Measurements from ENCODE around the gene PTHLH. TPM values are rescaled to one million over a fixed set of nuclear protein-coding genes. Genes with fewer than 3 reads are reported as not detected.

Gene PTHLH
- total and polyA plus RNA-seq, 8 donors = 0.76 to 4.8 (median 3.6) TPM

DNA sequence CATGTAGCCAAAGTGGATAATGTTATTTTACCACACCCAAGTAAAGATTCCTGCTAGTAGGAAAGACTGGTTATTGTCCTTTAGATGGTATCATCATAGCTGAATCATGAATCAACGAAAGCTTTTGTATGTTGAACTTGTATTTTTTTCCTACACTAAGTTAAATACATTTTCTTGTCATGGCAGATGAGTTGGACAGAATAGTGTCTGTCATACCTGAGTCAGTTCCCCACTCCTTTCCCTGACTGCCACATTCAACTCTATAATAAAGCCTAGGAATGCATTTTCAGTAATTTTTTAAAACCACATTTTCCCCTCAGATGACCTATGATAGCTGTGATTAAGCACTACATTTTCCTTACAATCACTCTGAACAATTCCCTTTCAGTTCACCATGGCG lies 9.3 kb upstream of the PTHLH start:
- intact Hi-C loops (cut with DNase I) = no loop called here
- Histone ChIP-seq H3K4me3 (no peak overlapping the region), H3K27ac (no peak overlapping the region), H3K9me3 (no peaks in the 10 kb centered on the region), H3K4me1 (no peaks in the 10 kb centered on the region), H3K36me3 (no peaks in the 10 kb centered on the region), H3K27me3 (peaks cover 21 to 45% of the 10 kb centered on the region in 2 donors)
- ATAC-seq (no peak), DNase-seq (no peak)
- TF ChIP-seq, protein P1, sequence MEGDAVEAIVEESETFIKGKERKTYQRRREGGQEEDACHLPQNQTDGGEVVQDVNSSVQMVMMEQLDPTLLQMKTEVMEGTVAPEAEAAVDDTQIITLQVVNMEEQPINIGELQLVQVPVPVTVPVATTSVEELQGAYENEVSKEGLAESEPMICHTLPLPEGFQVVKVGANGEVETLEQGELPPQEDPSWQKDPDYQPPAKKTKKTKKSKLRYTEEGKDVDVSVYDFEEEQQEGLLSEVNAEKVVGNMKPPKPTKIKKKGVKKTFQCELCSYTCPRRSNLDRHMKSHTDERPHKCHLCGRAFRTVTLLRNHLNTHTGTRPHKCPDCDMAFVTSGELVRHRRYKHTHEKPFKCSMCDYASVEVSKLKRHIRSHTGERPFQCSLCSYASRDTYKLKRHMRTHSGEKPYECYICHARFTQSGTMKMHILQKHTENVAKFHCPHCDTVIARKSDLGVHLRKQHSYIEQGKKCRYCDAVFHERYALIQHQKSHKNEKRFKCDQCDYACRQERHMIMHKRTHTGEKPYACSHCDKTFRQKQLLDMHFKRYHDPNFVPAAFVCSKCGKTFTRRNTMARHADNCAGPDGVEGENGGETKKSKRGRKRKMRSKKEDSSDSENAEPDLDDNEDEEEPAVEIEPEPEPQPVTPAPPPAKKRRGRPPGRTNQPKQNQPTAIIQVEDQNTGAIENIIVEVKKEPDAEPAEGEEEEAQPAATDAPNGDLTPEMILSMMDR (IDR thresholded peaks at IDR 0.05) = no peak

DNA sequence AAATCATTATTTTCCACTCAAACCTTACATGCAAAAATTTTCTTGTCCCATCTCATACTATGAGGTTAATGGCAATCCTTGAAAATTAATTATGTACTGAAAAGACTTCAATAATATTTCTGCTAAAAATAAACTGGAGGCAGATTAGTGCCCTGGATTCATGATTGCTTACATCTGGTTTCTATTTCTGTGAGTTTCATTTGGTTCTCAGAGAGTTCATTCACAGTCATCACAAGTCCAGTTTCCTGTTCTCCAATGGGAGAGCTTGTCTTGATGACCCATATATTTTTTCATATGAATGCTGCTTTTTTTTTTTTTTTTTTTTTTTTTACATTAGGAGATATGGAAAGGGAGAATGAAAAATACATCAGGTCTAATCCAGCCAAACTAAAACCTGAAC lies 6.6 kb upstream of the PTHLH start:
- intact Hi-C loops (cut with DNase I) = no loop called here
- H3K27me3 ChIP-seq = peaks cover 48 to 72% of the 10 kb centered on the region in 2 donors
- no peak for ATAC-seq
- H3K4me1 ChIP-seq = no peaks in the 10 kb centered on the region
- TF ChIP-seq, protein P1 (IDR thresholded peaks at IDR 0.05) = no peak
- no peak overlapping the region for H3K4me3 ChIP-seq
- no peak overlapping the region for H3K27ac ChIP-seq
- H3K36me3 ChIP-seq = no peaks in the 10 kb centered on the region
- H3K9me3 ChIP-seq = no peaks in the 10 kb centered on the region
- DNase-seq = no peak

DNA sequence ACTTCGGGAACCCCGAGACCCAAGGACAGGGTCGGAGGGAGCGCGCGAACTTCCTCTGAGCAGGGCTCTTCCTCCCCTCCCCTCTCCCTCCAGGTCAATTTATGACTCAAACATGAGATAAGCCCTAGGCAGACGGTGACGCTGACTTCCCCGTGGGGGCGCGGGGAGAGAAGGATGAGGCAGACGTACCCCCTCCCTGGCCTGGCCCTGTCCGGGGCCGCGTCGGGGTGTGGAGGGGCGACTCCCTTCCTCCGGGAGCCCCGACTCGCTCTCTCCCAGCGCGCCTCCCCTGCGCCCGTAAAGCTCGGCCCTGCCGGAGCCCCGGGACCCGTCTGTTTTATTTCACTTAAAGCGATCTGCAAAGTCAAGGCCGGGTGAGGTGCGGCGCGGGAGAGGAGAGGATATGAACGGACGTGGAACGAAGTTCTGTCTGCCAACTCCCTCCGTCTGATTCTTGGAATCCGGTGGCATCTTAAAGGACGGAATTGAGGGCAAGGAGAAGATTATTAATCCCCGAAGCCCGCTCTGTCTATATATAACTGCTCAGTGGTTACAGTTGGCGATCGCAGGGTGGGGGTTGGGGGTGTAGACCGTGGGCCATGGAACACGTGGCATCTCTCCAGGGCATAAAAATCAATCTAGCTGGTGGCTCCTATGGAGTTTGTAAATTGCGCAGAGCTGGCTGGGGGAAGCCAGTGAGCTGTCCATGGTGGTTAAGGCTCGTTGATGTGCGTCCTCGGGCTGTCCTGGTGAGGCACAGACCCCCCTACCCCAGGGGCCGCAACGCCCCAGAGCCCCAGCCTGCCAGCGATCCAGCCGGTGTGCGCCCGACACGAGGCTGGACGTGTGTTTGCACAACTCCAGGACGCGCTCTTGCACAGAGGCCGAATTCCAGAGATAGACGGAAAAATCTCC lies 2.9 kb upstream of the PTHLH start:
- TF ChIP-seq, protein P1 (IDR thresholded peaks at IDR 0.05) = no peak
- Histone ChIP-seq H3K36me3 (no peaks in the 10 kb centered on the region), H3K4me3 (no peak overlapping the region), H3K9me3 (no peaks in the 10 kb centered on the region), H3K4me1 (peaks cover 4 to 5% of the 10 kb centered on the region in 2 donors), H3K27ac (no peak overlapping the region), H3K27me3 (peaks cover 53 to 93% of the 10 kb centered on the region in 2 donors)
- peak in 3 of 4 donors; percentile 62 to 77 (median 67) for DNase-seq
- ATAC-seq = peak; percentile 63
- intact Hi-C loops (cut with DNase I) = no loop called here

DNA sequence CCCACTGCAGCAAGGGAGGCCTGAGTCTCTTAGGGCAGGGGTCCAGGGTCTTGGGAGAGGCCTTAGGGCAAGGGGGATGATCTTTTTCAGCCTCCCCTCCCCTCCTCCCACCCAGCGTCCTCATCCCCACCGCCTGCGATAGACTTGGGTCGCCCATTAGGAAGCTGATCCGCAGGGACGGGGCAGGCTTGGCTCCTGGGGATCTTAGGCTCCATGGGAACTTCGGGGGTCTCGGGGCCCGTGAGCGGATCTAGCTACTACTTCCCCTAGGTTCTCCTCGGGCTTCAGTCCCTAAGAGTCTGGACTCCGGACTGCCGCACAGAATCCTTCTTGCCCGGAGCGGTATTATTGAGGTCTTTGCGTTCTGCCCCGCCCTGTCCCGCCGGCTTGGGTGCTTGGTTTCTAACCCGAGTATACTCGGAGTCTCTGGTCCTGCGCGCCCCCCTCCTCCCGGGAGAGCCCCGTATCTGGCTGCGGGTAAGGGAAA lies 2.2 kb upstream of the PTHLH start:
- Histone ChIP-seq H3K27me3 (peaks cover 52 to 96% of the 10 kb centered on the region in 2 donors), H3K36me3 (no peaks in the 10 kb centered on the region), H3K27ac (no peak overlapping the region), H3K4me1 (peaks cover 4 to 10% of the 10 kb centered on the region in 2 donors), H3K4me3 (no peak overlapping the region), H3K9me3 (no peaks in the 10 kb centered on the region)
- DNase-seq (no peak), ATAC-seq (no peak)
- TF ChIP-seq, protein P1 (IDR thresholded peaks at IDR 0.05) = no peak
- intact Hi-C loops (cut with DNase I) = no loop called here

DNA sequence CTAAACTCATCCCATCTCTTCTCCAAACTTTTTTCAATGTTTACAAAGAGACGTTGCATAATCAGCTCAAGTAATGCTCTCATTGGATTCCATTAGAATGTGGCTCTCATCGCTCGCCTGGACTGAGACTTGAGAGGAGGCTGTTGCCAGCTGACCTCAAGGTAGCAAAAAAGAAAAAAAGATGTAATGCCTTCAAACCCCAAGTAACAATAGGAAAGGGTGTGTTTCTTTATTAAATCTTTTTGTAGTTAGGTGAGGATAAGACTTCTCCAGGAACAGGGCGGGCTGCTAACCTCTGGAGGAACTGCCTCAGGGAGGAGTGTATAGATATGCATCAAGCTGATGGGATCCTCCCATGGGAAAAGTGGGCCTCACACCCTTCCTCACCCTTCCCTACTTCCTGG lies 956 bp upstream of the PTHLH start:
- Histone ChIP-seq H3K36me3 (no peaks in the 10 kb centered on the region), H3K27ac (no peak overlapping the region), H3K4me3 (no peak overlapping the region), H3K27me3 (peaks cover 57 to 100% of the 10 kb centered on the region in 2 donors), H3K4me1 (peaks cover 14 to 23% of the 10 kb centered on the region in 2 donors), H3K9me3 (no peaks in the 10 kb centered on the region)
- DNase-seq (peak in 1 of 4 donors; percentile 21), ATAC-seq (no peak)
- intact Hi-C loops (cut with DNase I) = no loop called here
- TF ChIP-seq, protein P1 (IDR thresholded peaks at IDR 0.05) = no peak

All from left lung (tissue), 10 donors.